Measurements from ENCODE around the gene DQX1. TPM values are rescaled to one million over a fixed set of nuclear protein-coding genes. Genes with fewer than 3 reads are reported as not detected.
A peak's percentile ranks its signal among the peaks of the same experiment; 100 is the strongest.

Gene DQX1
- total and polyA plus RNA-seq, 12 donors, result 0.17 to 0.32 (median 0.24) TPM; not detected in 8

DNA sequence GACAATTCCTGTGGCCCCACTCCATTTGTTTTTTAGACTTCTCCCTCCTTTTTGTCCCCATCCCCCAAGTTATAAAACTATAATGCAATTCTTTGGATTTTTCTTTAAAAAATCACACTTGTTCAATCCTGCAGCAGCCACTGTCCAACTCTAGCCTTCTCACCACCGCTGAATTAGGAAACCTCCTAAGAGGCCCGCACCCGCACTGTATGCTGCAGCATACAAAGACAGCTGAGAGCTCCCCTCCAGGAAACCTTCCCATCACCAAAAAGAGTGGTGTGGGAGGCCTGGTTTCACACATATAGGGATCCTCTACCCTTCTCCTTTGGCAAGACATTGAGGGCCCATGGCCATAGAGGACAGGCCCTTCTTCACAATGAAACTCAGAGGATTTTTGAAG, 21.4 kb downstream of the DQX1 start:
- DNase-seq, result no peak
- peaks cover 19 to 50% of the 10 kb centered on the region in 2 donors for H3K4me1 ChIP-seq (replicated peaks in 1 of 2)
- H3K4me3 ChIP-seq, result no peak overlapping the region
- peaks cover 0 to 12% of the 10 kb centered on the region in 2 donors for H3K36me3 ChIP-seq (replicated peaks in 1 of 2)
- TF ChIP-seq, protein P1, sequence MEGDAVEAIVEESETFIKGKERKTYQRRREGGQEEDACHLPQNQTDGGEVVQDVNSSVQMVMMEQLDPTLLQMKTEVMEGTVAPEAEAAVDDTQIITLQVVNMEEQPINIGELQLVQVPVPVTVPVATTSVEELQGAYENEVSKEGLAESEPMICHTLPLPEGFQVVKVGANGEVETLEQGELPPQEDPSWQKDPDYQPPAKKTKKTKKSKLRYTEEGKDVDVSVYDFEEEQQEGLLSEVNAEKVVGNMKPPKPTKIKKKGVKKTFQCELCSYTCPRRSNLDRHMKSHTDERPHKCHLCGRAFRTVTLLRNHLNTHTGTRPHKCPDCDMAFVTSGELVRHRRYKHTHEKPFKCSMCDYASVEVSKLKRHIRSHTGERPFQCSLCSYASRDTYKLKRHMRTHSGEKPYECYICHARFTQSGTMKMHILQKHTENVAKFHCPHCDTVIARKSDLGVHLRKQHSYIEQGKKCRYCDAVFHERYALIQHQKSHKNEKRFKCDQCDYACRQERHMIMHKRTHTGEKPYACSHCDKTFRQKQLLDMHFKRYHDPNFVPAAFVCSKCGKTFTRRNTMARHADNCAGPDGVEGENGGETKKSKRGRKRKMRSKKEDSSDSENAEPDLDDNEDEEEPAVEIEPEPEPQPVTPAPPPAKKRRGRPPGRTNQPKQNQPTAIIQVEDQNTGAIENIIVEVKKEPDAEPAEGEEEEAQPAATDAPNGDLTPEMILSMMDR (IDR thresholded peaks at IDR 0.05), result no peak
- no peak for TF ChIP-seq POLR2A (IDR thresholded peaks at IDR 0.05)
- intact Hi-C loops (cut with DNase I), result no loop called here
- H3K9me3 ChIP-seq (replicated peaks in 1 of 3), result no peaks in the 10 kb centered on the region
- 94 to 100% (median 97%) methylated on average over 3 of the region's 3 CpGs for WGBS, 4 donors
- H3K27me3 ChIP-seq, result peaks cover 17% of the 10 kb centered on the region
- no peak overlapping the region for H3K27ac ChIP-seq

DNA sequence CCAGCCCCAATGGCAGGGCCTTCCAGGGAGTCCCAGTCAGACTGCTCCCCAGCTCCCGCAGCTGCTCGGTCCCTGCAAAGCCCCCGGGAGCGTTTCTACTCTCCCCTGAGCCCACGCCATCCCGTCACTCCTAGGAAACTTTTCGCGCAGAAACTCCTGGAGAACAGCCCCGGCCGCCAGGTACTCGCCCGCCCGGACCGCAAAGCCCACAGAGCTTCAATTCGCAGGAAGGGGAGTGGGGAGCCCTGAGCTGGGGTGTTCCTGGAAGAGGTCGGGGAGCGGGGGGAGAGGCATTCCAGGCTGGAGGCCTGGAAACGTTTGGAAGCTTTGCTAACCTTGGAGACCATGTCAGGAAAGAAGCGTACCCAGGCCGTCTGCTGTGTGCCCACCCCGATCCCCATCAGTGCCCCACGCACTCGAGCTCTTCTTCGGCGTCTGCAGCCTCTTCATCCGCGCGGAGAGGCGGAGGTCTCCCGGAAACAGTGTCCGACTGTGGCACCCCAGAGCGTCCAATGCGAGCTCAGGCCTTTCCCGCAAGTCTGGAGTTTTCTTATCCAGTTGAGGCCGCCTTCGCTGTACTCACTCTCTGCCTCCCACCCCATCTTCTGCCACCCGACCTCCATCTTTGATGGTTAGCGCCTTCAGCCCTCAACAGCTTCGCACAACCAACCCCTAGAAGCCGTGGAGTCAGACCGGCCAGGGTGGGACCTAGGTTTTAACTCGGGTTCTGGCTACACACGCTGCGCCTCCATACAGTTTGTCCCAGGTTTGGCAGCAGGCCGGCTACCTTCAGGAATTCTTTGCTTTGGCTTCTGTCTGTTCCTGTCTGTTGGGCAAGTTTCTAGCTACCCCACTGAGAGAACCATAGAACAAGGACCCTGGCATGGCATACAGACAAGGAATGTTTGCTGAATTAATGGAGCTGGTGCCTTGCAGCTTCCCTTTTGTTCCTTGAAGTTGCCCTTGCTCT, 22.2 kb downstream of the DQX1 start:
- no peaks in the 10 kb centered on the region for H3K9me3 ChIP-seq (replicated peaks in 1 of 3)
- peak overlapping the region in 2 of 4 donors; percentile 5 to 68 for H3K4me3 ChIP-seq
- no peak for TF ChIP-seq POLR2A (IDR thresholded peaks at IDR 0.05)
- TF ChIP-seq, protein P1 (IDR thresholded peaks at IDR 0.05), result no peak
- H3K4me1 ChIP-seq (replicated peaks in 1 of 2), result peaks cover 19 to 58% of the 10 kb centered on the region in 2 donors
- H3K27ac ChIP-seq, result peak overlapping the region in 2 of 5 donors; percentile 50 to 83
- intact Hi-C loops (cut with DNase I), result no loop called here
- peaks cover 25% of the 10 kb centered on the region for H3K27me3 ChIP-seq
- 61 to 75% (median 65%) methylated on average over 32 to 45 of the region's 45 CpGs for WGBS, 4 donors
- DNase-seq, result no peak
- H3K36me3 ChIP-seq (replicated peaks in 1 of 2), result peaks cover 0 to 12% of the 10 kb centered on the region in 2 donors

DNA sequence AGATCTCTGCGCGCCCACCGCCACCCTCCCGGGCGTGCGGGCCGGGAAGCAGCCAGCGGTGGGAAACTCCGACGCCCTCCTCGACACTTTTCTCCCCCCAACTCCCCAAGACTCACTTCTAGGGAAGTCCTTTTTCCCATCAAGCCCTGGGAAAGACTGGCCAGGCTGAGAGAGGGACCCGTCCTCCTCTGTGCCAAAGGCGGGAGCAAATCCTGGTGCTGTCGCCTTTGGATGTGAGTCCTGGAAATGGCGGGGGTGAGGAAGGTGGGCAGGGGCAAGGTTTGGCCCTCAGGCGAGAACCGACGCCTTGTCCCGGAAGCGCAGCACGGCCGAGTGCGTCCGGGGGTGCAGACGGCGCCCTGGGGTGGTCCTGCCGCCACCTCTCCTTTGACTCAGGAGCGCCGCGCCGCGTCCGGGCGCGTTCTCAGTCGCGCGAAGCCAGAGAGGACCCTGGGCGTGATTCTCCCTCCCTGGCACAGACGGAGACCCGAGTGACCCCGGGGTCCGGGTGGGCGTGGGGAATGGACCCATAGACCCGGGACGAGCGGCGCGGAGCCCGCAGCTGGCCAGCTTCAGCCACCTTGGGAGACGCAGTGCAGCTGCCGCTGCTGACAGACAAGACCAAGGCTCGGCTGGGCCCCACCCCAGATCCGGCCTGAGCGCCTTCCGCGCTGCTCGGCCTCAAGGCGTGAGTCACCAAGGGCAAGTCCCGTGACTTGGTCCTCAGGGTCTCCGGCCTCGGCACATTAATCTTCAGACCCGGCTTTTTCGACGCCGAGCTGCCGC, 23.1 kb downstream of the DQX1 start:
- no peaks in the 10 kb centered on the region for H3K9me3 ChIP-seq (replicated peaks in 1 of 3)
- H3K36me3 ChIP-seq (replicated peaks in 1 of 2), result peaks cover 0 to 12% of the 10 kb centered on the region in 2 donors
- DNase-seq, result peak; percentile 70 to 86 (median 80)
- H3K4me3 ChIP-seq, result peak overlapping the region in 2 of 4 donors; percentile 34 to 68
- no peak for TF ChIP-seq POLR2A (IDR thresholded peaks at IDR 0.05)
- TF ChIP-seq, protein P1 (IDR thresholded peaks at IDR 0.05), result no peak
- WGBS, 4 donors, result 2 to 13% (median 7%) methylated on average over 25 to 67 of the region's 67 CpGs
- H3K27me3 ChIP-seq, result peaks cover 33% of the 10 kb centered on the region
- H3K4me1 ChIP-seq (replicated peaks in 1 of 2), result peaks cover 18 to 60% of the 10 kb centered on the region in 2 donors
- peak overlapping the region in 3 of 5 donors; percentile 34 to 83 (median 50) for H3K27ac ChIP-seq
- intact Hi-C loops (cut with DNase I), result no loop called here
